ENCODE results near the gene SLC22A5.
A peak's percentile ranks its signal among the peaks of the same experiment; 100 is the strongest.

The SLC22A5 gene

DNA sequence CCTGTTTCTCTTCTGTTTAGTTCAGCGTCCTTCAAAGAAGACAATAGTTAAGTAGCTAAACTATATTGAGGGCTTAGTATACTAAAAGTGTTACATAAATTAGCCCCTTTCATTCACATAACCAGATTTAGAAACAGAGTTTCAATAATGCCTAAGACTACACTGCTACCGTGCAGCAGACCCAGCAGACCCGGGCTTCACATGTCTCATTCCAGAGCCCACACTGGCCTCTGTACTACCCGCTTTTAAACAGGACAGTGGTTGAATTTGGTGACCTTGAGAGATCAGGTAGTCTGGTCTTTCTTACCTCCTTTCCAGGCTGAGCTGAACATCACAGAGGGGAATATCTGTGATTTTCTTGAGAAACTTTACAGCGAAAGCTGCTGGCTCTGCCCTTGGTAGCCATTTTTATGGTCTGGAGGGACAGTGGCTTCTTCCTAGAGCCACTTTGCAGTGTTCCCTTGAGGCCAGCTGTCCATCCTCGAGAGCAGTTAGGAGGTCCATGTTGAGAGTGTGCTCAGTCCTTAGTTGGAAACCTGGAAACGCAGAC lies 56.5 kb downstream of the SLC22A5 start:
- H4K20me1 ChIP-seq (ENCODE audit: insufficient read depth) = no peaks in the 10 kb centered on the region
- H3K27me3 ChIP-seq (ENCODE audit: insufficient read depth, low read depth) = no peaks in the 10 kb centered on the region
- H3K4me1 ChIP-seq (ENCODE audit: low read depth, poor library complexity, severe bottlenecking) = peaks cover 100% of the 10 kb centered on the region
- TF ChIP-seq, protein P1, sequence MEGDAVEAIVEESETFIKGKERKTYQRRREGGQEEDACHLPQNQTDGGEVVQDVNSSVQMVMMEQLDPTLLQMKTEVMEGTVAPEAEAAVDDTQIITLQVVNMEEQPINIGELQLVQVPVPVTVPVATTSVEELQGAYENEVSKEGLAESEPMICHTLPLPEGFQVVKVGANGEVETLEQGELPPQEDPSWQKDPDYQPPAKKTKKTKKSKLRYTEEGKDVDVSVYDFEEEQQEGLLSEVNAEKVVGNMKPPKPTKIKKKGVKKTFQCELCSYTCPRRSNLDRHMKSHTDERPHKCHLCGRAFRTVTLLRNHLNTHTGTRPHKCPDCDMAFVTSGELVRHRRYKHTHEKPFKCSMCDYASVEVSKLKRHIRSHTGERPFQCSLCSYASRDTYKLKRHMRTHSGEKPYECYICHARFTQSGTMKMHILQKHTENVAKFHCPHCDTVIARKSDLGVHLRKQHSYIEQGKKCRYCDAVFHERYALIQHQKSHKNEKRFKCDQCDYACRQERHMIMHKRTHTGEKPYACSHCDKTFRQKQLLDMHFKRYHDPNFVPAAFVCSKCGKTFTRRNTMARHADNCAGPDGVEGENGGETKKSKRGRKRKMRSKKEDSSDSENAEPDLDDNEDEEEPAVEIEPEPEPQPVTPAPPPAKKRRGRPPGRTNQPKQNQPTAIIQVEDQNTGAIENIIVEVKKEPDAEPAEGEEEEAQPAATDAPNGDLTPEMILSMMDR (conservative IDR thresholded peaks at IDR 0.05; ENCODE audit: low read depth, low read length) = no peak
- no peak overlapping the region for H3K4me3 ChIP-seq (IDR thresholded peaks at IDR 0.05; ENCODE audit: insufficient read depth, low read depth, low read length)
- H3K4me2 ChIP-seq = peak overlapping the region; percentile 100
- peak overlapping the region; percentile 100 for H3K27ac ChIP-seq
- H2AFZ ChIP-seq (ENCODE audit: low read depth) = peak overlapping the region; percentile 66; the same call in 1 of the 2 replicates
- H3K9ac ChIP-seq = peak overlapping the region; percentile 87
- peaks cover 47% of the 10 kb centered on the region for H3K79me2 ChIP-seq (ENCODE audit: insufficient read depth, low read depth)
- no peaks in the 10 kb centered on the region for H3K36me3 ChIP-seq (ENCODE audit: insufficient read depth)

DNA sequence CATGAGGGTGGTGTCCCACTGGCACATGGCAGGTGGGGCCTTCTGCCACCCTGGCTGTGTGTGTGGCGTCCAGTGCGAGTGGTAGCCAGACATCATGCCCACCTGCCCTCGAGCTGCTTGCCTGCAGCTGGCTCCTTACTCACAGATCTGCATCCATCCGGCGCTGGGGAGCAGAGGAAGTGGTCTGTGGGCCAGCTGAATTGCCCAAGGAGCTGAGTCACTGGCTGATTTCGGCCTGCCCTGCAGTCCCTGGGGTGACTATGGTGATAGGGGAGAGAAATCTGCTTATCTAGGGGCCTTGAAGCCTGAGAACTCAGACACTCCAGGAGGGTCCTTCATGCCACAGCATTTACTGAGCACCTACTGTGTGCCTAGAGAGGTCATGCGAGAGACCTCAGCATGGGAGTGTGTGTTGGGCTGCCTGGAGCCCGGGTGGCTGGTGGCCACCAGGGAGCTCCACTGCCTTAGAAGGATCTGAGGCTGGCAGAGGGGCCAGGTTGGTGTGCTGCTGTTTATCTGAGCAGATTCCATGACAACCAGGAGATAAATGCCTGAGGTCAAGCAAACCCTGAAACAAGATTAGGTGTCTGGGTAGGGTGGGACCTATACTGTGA lies 57.1 kb downstream of the SLC22A5 start:
- peaks cover 47% of the 10 kb centered on the region for H3K79me2 ChIP-seq (ENCODE audit: insufficient read depth, low read depth)
- H3K4me3 ChIP-seq (IDR thresholded peaks at IDR 0.05; ENCODE audit: insufficient read depth, low read depth, low read length) = peak overlapping the region; percentile 46
- H2AFZ ChIP-seq (ENCODE audit: low read depth) = peak overlapping the region; percentile 66; the same call in 1 of the 2 replicates
- H4K20me1 ChIP-seq (ENCODE audit: insufficient read depth) = no peaks in the 10 kb centered on the region
- TF ChIP-seq, protein P1 (conservative IDR thresholded peaks at IDR 0.05; ENCODE audit: low read depth, low read length) = no peak; the same call in 1 of the 2 replicates
- H3K27me3 ChIP-seq (ENCODE audit: insufficient read depth, low read depth) = no peaks in the 10 kb centered on the region
- peak overlapping the region; percentile 100 for H3K27ac ChIP-seq
- H3K36me3 ChIP-seq (ENCODE audit: insufficient read depth) = no peaks in the 10 kb centered on the region
- H3K9ac ChIP-seq = peak overlapping the region; percentile 87
- peak overlapping the region; percentile 100 for H3K4me2 ChIP-seq
- H3K4me1 ChIP-seq (ENCODE audit: low read depth, poor library complexity, severe bottlenecking) = peaks cover 100% of the 10 kb centered on the region

DNA sequence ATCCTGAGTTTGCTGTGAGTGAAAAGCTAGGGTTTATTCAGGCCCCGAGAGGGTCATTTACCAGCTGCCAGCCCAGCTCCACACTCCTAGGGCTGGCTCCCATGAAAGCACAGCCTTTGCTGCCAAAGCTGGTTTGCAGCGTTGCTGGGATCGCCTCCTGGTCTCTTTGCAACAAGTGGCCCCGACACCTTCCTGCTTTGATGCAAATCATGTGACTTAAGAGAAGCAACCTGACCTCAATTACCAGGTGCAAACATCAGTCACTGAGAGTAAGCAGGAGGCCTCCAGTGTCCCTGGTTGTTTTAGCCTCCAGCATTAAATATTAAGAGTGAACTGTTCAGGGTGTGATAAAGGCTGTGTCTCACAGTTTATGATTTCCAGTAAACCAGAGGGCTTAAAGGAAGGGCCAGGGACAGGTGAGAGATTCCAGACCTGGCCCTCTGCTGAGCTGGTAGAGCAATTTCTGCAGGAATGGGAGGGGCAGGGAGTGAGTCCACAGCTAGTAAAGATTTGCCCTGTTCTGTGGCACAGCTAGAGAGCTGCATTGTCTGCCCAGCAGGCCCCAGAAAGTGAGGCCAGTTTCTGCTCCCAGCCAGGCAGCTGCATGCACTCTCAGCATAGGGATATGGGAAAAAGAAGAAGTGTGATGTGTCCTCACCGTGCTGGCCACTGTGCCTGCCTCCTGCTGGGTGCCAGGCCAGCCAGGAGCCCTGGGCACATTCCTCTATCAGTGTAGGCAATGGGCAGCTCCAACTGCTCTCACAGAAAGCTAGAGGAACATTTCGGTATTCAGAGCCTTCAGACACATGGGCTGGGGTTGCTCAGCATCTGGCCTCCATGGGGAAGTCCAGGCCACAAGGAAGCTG lies 58.0 kb downstream of the SLC22A5 start:
- Histone ChIP-seq H3K4me2 (peak overlapping the region; percentile 100), H3K4me1 (ENCODE audit: low read depth, poor library complexity, severe bottlenecking) (peaks cover 100% of the 10 kb centered on the region), H4K20me1 (ENCODE audit: insufficient read depth) (no peaks in the 10 kb centered on the region), H3K79me2 (ENCODE audit: insufficient read depth, low read depth) (peaks cover 41% of the 10 kb centered on the region), H3K9ac (peak overlapping the region; percentile 87), H3K27me3 (ENCODE audit: insufficient read depth, low read depth) (no peaks in the 10 kb centered on the region), H3K4me3 (IDR thresholded peaks at IDR 0.05; ENCODE audit: insufficient read depth, low read depth, low read length) (peak overlapping the region; percentile 46), H3K27ac (peak overlapping the region; percentile 100), H2AFZ (ENCODE audit: low read depth) (peak overlapping the region; percentile 66; the same call in 1 of the 2 replicates), H3K36me3 (ENCODE audit: insufficient read depth) (no peaks in the 10 kb centered on the region)
- TF ChIP-seq, protein P1 (conservative IDR thresholded peaks at IDR 0.05; ENCODE audit: low read depth, low read length) = no peak

DNA sequence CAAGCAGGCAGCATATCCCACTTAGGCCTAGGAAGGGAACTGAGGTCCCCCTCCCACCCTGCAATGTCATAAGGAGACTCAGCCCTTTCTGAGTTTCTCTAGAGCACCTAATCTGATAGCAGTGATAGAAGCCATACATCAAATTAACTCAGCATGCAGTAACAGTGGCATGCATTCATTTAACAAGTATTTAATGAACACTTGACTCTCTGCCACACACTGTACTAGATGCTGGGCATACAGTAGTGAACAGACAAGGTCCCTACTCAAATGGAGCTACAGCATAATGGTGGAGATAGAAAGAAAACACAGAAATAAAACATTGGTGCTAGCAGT lies 58.6 kb downstream of the SLC22A5 start:
- TF ChIP-seq, protein P1 (conservative IDR thresholded peaks at IDR 0.05; ENCODE audit: low read depth, low read length) = no peak
- no peaks in the 10 kb centered on the region for H4K20me1 ChIP-seq (ENCODE audit: insufficient read depth)
- H3K79me2 ChIP-seq (ENCODE audit: insufficient read depth, low read depth) = peaks cover 39% of the 10 kb centered on the region
- no peak overlapping the region for H3K4me3 ChIP-seq (IDR thresholded peaks at IDR 0.05; ENCODE audit: insufficient read depth, low read depth, low read length)
- peak overlapping the region; percentile 100 for H3K4me2 ChIP-seq
- H3K36me3 ChIP-seq (ENCODE audit: insufficient read depth) = no peaks in the 10 kb centered on the region
- H3K4me1 ChIP-seq (ENCODE audit: low read depth, poor library complexity, severe bottlenecking) = peaks cover 99% of the 10 kb centered on the region
- no peak overlapping the region for H2AFZ ChIP-seq (ENCODE audit: low read depth)
- no peaks in the 10 kb centered on the region for H3K27me3 ChIP-seq (ENCODE audit: insufficient read depth, low read depth)
- H3K9ac ChIP-seq = peak overlapping the region; percentile 87
- H3K27ac ChIP-seq = peak overlapping the region; percentile 100

All from KMS-11 (cell line).